Esophagus squamous epithelium (tissue), 4 donors: ENCODE results near the gene QRICH1.

Experiments
- CTCF ChIP-seq, 6 experiments: fragments of 450-650 bp in 4 of 6; fragments of 200-600 bp in 2 of 6; sonication (generic) in 2 of 6; IDR thresholded peaks; one replicate each; pipeline ENCODE4 v1.5.1; 2016 to 2019; ENCODE audit warnings: antibody characterized with exemption in 6 of 6, mild to moderate bottlenecking in 4 of 6, moderate library complexity in 4 of 6
- POLR2A ChIP-seq, 4 donors: fragments of 450-650 bp; IDR thresholded peaks; one replicate each; pipeline ENCODE4 v1.6.1; 2017; ENCODE audit warnings: antibody characterized with exemption in 4 of 4, mild to moderate bottlenecking in 4 of 4, moderate library complexity in 3 of 4

- TF ChIP-seq CTCF (IDR thresholded peaks at IDR 0.05) (no peak), POLR2A (IDR thresholded peaks at IDR 0.05) (no peak)
Measured at GRCh38 chr3:49098910-49099630, 5.2 kb upstream of the QRICH1 start.
